Activated naive CD4-positive, alpha-beta T cell treated with anti-CD3 and anti-CD28 coated beads for 36 hours (primary cell): ENCODE measurements around the gene VAT1L. TPM values are rescaled to one million over a fixed set of nuclear protein-coding genes. Genes with fewer than 3 reads are reported as not detected.

ENCODE experiments used
- CTCF ChIA-PET: fragments of 350-600 bp; sonication (Branson Sonifier 250); formaldehyde crosslinking; loops from one replicate; lab custom pipeline; 2021; ENCODE audit warnings: antibody characterized with exemption; lab: Charles Lee
- DNase-seq: peaks from one replicate; pipeline ENCODE4 v3.0.0-alpha.2; 2020
- H3K27ac Mint-ChIP-seq: one replicate; pipeline ENCODE4 v1.8.0; 2021; ENCODE audit warnings: mild to moderate bottlenecking, mixed read lengths
- H3K27me3 Mint-ChIP-seq: one replicate; pipeline ENCODE4 v1.8.0; 2021; ENCODE audit warnings: low read depth, mixed read lengths
- H3K36me3 Mint-ChIP-seq: one replicate; pipeline ENCODE4 v1.8.0; 2021; ENCODE audit warnings: low read depth, mixed read lengths
- H3K4me1 Mint-ChIP-seq: one replicate; pipeline ENCODE4 v1.8.0; 2021; ENCODE audit warnings: low read depth, mixed read lengths
- H3K4me3 Mint-ChIP-seq: one replicate; pipeline ENCODE4 v1.8.0; 2021; ENCODE audit warnings: mild to moderate bottlenecking, moderate library complexity, mixed read lengths
- H3K9me3 Mint-ChIP-seq: one replicate; pipeline ENCODE4 v1.8.0; 2021; ENCODE audit warnings: mixed read lengths
- intact Hi-C: fragments of 100-400 bp; cut with micrococcal nuclease; formaldehyde crosslinking; loops from one replicate; pipeline ENCODE4 v1.15.1; 2023
- total RNA-seq, 2 experiments: library from RNA; stranded (reverse); gene quantifications; one replicate each; pipeline ENCODE4 v1.2.3, GENCODE V29; 2021

The VAT1L gene
- total RNA-seq, 2 experiments from 2014 or later, result not detected

DNA sequence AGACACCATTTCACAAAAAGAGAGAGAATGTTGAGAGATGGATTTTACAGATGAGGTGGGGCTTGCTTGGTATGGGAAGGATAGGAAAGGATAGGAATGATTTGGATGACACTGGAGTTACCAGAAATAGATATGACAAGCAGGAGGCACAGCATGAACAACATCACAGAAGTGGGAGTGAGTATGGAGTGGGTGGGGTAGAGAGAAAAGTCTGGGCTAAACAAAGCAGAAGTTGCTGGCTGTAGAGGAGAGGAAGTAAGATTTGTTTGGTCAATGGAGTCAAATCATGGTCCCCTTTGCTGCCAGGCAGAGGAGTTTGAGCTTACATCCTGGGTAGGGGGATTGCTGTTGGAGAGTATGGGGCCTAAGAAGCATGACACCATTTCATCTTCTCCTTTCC lies 101.7 kb downstream of the VAT1L start:
- DNase-seq, result no peak
- intact Hi-C loops, result no loop called here
- Mint-ChIP-seq H3K27me3 (peaks cover 3% of the 10 kb centered on the region), H3K4me3 (no peak overlapping the region), H3K4me1 (no peaks in the 10 kb centered on the region), H3K27ac (no peak overlapping the region), H3K36me3 (no peaks in the 10 kb centered on the region), H3K9me3 (no peaks in the 10 kb centered on the region)
- CTCF ChIA-PET, result no interaction called here

DNA sequence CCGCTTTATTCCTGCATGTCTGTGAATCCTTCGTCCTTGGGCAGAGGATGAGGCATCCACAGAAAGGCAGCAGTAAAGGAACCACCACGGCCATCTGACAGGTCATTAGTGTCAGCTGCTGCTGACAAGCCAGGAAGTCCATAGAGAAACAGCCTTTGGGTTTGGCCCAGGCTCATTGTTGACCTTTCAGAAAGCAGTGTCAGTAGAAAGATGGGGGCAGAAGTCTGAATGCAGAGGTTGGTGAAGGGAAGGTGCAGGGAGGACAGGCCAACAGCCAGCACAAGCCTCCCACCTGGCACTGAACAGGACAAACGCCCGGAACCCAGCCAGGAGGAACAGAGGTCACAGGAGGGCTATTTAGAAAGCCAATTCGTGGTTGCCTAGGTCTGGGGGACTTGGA lies 105.8 kb downstream of the VAT1L start:
- DNase-seq, result no peak
- no peaks in the 10 kb centered on the region for H3K4me1 Mint-ChIP-seq
- H3K27ac Mint-ChIP-seq, result no peak overlapping the region
- no peaks in the 10 kb centered on the region for H3K27me3 Mint-ChIP-seq
- no peaks in the 10 kb centered on the region for H3K9me3 Mint-ChIP-seq
- H3K36me3 Mint-ChIP-seq, result no peaks in the 10 kb centered on the region
- no peak overlapping the region for H3K4me3 Mint-ChIP-seq
- CTCF ChIA-PET, result no interaction called here
- intact Hi-C loops, result no loop called here

DNA sequence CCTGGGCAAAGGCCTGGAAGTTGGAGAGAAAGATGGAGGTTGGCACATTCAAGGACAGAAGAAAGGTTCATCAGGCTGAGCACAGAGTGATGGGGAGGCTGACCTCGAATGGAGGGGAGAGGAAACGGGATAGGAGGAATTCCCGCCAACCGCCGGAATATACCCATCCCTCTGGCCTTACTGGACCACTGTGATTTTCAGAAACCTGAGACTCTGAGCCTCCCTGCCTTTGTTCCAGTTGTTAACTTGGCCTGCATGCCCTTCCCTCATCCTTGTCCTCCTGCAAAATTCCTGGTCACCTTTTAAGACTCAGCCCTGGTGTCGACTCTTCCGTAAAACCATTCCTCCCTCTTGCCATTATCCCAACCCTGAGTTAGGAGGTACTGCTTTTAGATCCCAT lies 107.6 kb downstream of the VAT1L start:
- Mint-ChIP-seq H3K9me3 (no peaks in the 10 kb centered on the region), H3K4me1 (no peaks in the 10 kb centered on the region), H3K36me3 (no peaks in the 10 kb centered on the region), H3K27ac (no peak overlapping the region), H3K27me3 (no peaks in the 10 kb centered on the region), H3K4me3 (no peak overlapping the region)
- DNase-seq, result no peak
- intact Hi-C loops, result no loop called here
- CTCF ChIA-PET, result no interaction called here

DNA sequence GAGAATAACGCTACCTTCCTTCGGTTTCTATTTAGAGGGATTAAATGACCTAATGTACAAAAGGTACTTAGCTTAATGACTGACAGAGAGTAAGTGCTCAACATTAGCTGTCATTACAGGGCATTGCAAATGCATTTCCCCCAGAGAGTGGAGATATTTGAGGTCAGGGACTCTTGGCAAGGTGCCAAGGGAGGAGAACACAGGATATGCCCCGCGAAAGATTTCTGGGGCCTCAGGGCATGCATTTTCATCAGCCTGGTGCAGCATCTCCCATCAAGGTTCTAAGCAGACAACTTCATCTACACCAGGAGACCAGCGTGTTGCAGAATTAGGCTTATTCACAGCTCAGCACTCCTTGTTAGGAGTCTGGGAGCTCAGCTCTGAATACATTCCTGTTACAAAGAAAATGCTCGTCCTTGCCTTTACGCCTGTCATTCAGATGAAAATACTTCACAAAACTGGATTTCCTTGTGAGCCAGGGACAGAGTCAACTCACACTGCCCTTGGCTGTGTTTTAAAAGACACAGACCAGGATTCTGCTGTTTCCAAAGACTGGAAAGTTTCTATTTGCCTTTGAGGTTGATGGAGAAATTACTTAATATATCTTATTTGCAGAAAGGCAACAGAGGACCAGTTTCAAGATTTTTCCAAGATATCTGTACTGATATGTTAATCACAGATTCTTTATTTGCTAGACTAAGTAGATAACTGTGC lies 108.2 kb downstream of the VAT1L start:
- intact Hi-C loops, result no loop called here
- H3K27me3 Mint-ChIP-seq, result no peaks in the 10 kb centered on the region
- H3K36me3 Mint-ChIP-seq, result no peaks in the 10 kb centered on the region
- DNase-seq, result no peak
- H3K4me3 Mint-ChIP-seq, result no peak overlapping the region
- H3K9me3 Mint-ChIP-seq, result no peaks in the 10 kb centered on the region
- H3K4me1 Mint-ChIP-seq, result no peaks in the 10 kb centered on the region
- no peak overlapping the region for H3K27ac Mint-ChIP-seq
- CTCF ChIA-PET, result no interaction called here

DNA sequence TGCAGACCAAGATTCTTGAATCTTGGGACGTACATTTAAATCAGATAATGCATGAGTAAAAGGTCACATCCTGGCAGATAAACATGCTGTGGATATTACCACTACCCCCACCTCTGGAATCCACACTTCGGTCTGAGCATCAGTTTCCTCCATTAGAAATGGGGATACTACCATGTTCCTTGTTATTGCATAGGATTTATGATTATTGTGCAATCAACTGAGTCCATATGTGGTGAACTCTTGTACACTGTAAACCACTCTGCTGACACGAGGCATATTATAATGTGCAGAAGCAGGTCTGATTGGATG lies 108.7 kb downstream of the VAT1L start:
- no peaks in the 10 kb centered on the region for H3K4me1 Mint-ChIP-seq

DNA sequence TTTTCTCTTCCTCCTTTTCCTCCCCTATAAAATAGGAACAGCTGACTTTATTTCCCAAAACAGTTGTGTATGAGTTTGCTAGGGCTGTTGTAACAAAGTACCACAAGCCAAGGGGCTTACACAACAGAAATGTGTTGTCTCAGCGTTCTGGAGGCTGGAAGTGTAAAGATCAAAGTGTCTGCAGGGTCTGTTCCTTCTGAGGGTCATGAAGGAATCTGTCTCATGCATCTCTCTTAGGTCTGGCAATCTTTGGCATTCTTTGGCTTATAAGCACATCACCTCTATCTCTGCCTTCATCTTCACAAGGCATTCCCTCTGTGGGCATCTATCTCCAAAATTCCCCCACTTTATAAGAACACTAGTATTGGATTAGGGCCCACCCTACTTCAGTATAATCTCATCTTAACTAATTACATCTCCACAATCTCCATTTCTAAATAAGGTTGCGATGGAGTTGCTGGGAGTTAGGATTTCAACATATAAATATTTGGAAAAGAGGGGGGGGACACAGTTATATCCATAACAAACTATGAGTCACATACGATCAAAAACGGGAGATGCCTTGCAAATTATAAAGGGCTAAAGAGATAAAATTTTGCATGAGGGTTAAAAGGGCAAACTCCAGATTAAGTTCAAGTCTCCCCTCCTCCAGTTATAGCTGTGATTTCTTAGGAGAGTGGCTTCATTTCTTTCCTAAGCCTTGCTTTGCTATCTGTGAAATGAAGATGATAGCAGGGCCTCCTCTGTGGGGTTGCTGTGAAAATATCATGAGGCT lies 109.7 kb downstream of the VAT1L start:
- H3K4me3 Mint-ChIP-seq, result no peak overlapping the region
- CTCF ChIA-PET, result no interaction called here

More for the DNA sequence above, 108.7 kb downstream of the VAT1L start:
- intact Hi-C loops, result no loop called here
- no peaks in the 10 kb centered on the region for H3K27me3 Mint-ChIP-seq
- no peak overlapping the region for H3K4me3 Mint-ChIP-seq
- H3K27ac Mint-ChIP-seq, result no peak overlapping the region
- CTCF ChIA-PET, result no interaction called here
- no peaks in the 10 kb centered on the region for H3K36me3 Mint-ChIP-seq
- no peaks in the 10 kb centered on the region for H3K9me3 Mint-ChIP-seq
- no peak for DNase-seq

DNA sequence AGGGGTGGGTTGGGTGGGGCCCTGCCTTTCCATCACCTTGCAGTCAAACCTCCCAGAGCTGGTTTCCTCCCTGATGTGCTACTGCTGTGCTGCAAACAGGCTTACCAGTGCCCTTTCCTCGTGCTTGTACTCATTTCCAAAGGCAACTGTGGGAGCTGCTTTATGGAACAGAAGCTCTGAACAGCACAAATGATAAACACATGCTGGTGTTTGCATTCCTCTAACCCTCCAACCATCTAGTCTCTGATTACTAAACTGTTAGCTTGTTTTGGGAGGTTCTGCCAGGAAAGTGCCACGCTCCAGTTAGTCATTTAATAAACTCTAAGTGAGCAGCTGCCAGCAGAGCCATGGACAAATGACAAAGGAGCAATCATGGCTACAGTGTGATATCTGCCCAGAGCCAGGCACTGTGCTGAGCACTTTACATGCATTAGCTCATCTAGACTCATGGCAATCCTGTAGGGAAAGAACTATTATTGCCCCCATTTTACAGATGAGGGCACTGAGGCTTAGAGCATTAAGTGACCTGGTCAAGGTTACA lies 110.4 kb downstream of the VAT1L start:
- H3K36me3 Mint-ChIP-seq, result no peaks in the 10 kb centered on the region
- H3K4me1 Mint-ChIP-seq, result no peaks in the 10 kb centered on the region
- intact Hi-C loops, result no loop called here
- H3K27me3 Mint-ChIP-seq, result no peaks in the 10 kb centered on the region
- no peak overlapping the region for H3K4me3 Mint-ChIP-seq
- no peak overlapping the region for H3K27ac Mint-ChIP-seq
- H3K9me3 Mint-ChIP-seq, result no peaks in the 10 kb centered on the region
- DNase-seq, result no peak
- CTCF ChIA-PET, result no interaction called here

More for the DNA sequence above, 109.7 kb downstream of the VAT1L start:
- H3K4me1 Mint-ChIP-seq, result no peaks in the 10 kb centered on the region
- no peaks in the 10 kb centered on the region for H3K27me3 Mint-ChIP-seq
- no peaks in the 10 kb centered on the region for H3K36me3 Mint-ChIP-seq
- intact Hi-C loops, result no loop called here
- no peaks in the 10 kb centered on the region for H3K9me3 Mint-ChIP-seq
- no peak overlapping the region for H3K27ac Mint-ChIP-seq
- no peak for DNase-seq

DNA sequence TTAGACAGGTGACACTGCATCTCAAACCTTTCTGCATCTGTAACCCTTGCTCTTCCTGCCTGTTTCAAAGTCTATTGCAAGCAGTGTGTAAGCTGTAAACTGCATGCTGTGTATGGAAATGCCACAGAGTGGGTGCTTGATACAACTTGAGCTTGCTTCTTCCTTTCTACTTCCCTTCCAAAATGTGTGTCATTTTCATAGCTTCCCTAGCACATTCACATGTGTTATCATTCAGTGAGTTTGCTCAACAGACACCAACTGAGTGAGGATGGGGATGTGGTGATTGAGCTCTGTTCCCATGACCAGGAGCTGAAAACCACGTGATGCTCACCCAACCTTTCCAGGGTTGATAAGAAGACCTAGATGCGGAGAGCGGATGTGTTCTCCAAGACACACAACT lies 111.1 kb downstream of the VAT1L start:
- CTCF ChIA-PET, result no interaction called here
- DNase-seq, result no peak
- Mint-ChIP-seq H3K36me3 (no peaks in the 10 kb centered on the region), H3K9me3 (no peaks in the 10 kb centered on the region), H3K4me1 (no peaks in the 10 kb centered on the region), H3K27ac (no peak overlapping the region), H3K4me3 (no peak overlapping the region), H3K27me3 (no peaks in the 10 kb centered on the region)
- intact Hi-C loops, result no loop called here

DNA sequence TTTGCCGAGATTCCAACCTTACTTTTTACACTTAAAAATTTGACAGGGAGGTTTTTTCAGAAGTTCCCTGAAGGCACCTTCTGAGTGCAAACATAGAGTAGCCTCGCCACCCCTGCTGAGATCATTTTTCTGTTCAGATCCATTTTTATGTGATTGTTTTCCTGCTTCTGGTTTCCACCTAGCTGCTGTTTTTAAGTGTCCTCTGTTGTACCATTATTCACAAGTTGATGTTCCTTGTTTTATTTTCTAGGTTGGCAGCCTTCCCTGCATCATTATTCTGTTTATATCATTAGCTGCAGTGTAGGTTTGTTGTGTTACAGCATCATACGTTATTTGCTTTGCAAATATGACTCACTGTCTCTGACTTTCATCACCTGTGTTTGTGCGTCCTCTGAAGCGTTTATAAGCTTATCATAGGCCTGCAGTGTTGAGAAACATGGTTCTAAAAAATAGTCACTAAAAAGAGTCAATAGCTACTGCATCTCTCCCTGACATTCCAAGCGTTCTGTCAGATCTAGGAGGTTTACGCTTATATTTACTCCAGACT lies 117.1 kb downstream of the VAT1L start:
- no peak overlapping the region for H3K4me3 Mint-ChIP-seq
- H3K4me1 Mint-ChIP-seq, result no peaks in the 10 kb centered on the region
- no peaks in the 10 kb centered on the region for H3K36me3 Mint-ChIP-seq
- H3K27me3 Mint-ChIP-seq, result peaks cover 2% of the 10 kb centered on the region
- CTCF ChIA-PET, result no interaction called here
- intact Hi-C loops, result no loop called here
- no peaks in the 10 kb centered on the region for H3K9me3 Mint-ChIP-seq
- no peak overlapping the region for H3K27ac Mint-ChIP-seq
- DNase-seq, result no peak

DNA sequence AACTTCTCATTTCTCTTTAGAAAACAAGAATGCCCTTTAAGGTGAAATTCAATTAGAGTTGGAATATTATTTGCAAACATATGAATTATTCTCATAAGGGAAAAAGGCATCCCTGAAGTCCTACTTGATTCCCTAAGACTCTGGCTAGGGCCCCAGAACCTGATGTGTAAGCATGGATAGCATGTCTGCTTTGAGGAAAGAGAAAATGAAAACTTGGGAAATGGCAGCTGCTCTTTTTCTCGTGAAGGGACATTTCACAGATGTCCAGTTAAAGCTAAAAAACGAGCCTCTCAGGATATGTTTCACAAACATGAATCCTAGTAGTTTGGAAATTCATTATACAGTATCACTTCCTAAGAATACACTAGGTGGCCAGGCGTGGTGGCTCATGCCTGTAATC lies 121.7 kb downstream of the VAT1L start:
- Mint-ChIP-seq H3K4me1 (no peaks in the 10 kb centered on the region), H3K27me3 (peaks cover 2% of the 10 kb centered on the region), H3K27ac (no peak overlapping the region), H3K4me3 (no peak overlapping the region), H3K9me3 (no peaks in the 10 kb centered on the region), H3K36me3 (no peaks in the 10 kb centered on the region)
- CTCF ChIA-PET, result no interaction called here
- intact Hi-C loops, result no loop called here
- DNase-seq, result no peak

DNA sequence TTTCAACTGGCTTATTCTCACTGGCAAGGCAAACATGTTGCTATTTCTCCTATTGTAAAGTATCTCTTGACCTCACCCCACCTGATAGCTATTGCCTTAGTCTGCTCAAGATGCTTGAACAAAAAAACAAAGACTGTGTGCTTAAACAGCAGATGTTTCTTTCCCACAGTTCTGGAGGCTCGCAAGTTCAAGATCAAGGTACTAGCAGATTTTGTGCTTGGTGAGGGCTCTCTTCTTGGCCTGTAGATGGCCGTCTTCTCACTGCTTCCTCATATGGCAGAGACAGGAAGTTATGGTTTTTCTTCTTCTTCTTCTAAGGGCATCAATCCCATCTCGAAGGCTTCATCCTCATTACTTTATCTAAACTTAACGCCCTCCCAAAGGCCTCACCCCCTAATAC lies 124.3 kb downstream of the VAT1L start:
- Mint-ChIP-seq H3K27ac (no peak overlapping the region), H3K4me1 (no peaks in the 10 kb centered on the region), H3K4me3 (no peak overlapping the region), H3K9me3 (no peaks in the 10 kb centered on the region), H3K27me3 (peaks cover under 1% of the 10 kb centered on the region), H3K36me3 (no peaks in the 10 kb centered on the region)
- CTCF ChIA-PET, result no interaction called here
- DNase-seq, result no peak
- intact Hi-C loops, result no loop called here

DNA sequence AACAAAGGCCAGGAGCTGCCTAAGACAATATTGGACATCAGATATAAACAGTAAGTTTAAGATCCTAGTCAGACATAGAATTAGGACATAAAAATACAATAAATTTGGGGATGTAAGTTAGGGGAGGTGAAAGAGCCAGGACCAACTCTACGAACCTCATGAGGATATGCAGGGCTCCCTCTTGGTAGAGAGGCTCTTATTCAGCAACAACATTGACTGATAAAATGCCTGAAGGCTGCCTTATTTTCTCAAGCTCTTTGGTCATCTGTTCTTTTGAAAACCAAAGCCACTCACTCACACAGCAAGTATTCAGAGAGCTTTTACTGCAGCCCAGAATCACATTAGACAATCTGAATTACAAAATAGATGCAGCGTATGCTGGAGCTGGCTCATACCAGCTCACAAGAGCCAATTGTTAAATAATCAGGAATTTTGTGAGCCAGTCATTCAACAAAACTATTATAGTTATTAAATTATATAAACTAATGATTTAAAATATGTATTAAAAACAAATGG lies 125.4 kb downstream of the VAT1L start:
- CTCF ChIA-PET, result no interaction called here
- no peaks in the 10 kb centered on the region for H3K4me1 Mint-ChIP-seq
- H3K27ac Mint-ChIP-seq, result no peak overlapping the region
- H3K4me3 Mint-ChIP-seq, result no peak overlapping the region
- no peaks in the 10 kb centered on the region for H3K36me3 Mint-ChIP-seq
- intact Hi-C loops, result no loop called here
- no peaks in the 10 kb centered on the region for H3K9me3 Mint-ChIP-seq
- peaks cover 2% of the 10 kb centered on the region for H3K27me3 Mint-ChIP-seq
- DNase-seq, result no peak
